IMR-90 (cell line): ENCODE data around the gene NRF1.

Experiments
- CTCF ChIP-seq: conservative IDR thresholded peaks from 2 replicates; pipeline ENCODE4 v1.5.1; 2012; ENCODE audit warnings: mild to moderate bottlenecking, low read depth, low read length, improper control_type of control experiment
- FOS ChIP-seq: fragments of 150-350 bp; IDR thresholded peaks from 2 replicates; pipeline ENCODE4 v1.6.1; 2016; ENCODE audit warnings: low read depth, low read length
- MXI1 ChIP-seq: IDR thresholded peaks from 2 replicates; pipeline ENCODE4 v1.6.1; 2012; ENCODE audit warnings: low read depth, mild to moderate bottlenecking, low read length, moderate library complexity, borderline replicate concordance
- NFE2L2 ChIP-seq: fragments of 150-350 bp; IDR thresholded peaks from 2 replicates; pipeline ENCODE4 v1.6.1; 2016; ENCODE audit warnings: low read depth, mild to moderate bottlenecking, low read length
- POLR2A ChIP-seq: IDR thresholded peaks from 2 replicates; pipeline ENCODE4 v1.6.1; 2012; ENCODE audit warnings: mild to moderate bottlenecking, low read depth, low read length
- TF ChIP-seq, protein P1 (sequence below): fragments of 150-350 bp; IDR thresholded peaks from 2 replicates; pipeline ENCODE4 v1.6.1; 2017; ENCODE audit warnings: mild to moderate bottlenecking, antibody characterized with exemption, low read length, low read depth

- TF ChIP-seq, protein P1, sequence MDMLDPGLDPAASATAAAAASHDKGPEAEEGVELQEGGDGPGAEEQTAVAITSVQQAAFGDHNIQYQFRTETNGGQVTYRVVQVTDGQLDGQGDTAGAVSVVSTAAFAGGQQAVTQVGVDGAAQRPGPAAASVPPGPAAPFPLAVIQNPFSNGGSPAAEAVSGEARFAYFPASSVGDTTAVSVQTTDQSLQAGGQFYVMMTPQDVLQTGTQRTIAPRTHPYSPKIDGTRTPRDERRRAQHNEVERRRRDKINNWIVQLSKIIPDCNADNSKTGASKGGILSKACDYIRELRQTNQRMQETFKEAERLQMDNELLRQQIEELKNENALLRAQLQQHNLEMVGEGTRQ: no peak
- TF ChIP-seq POLR2A: no peak
- no peak for TF ChIP-seq FOS
- no peak for TF ChIP-seq NFE2L2
- no peak for TF ChIP-seq CTCF
- no peak for TF ChIP-seq MXI1
Observed at GRCh38 chr7:129748356-129749109, 137.0 kb downstream of the NRF1 start.
